MM.1S (cell line): ENCODE data around the gene MYD88.

Source experiments
- DNase-seq: peaks from one replicate; pipeline ENCODE4 v3.0.0-alpha.2; 2015
- H2AFZ ChIP-seq: fragments of 300-600 bp; sonication (generic); 2 replicates; pipeline ENCODE4 v1.6.0; 2016; ENCODE audit warnings: antibody characterized with exemption, low read length
- H3F3A ChIP-seq: fragments of 300-600 bp; sonication (generic); 2 replicates; pipeline ENCODE4 v1.6.1; 2016; ENCODE audit warnings: mild to moderate bottlenecking, antibody characterized with exemption, low read length, moderate library complexity, mixed read lengths; ENCODE audit not compliant: insufficient read depth
- H3K27ac ChIP-seq: fragments of 300-600 bp; sonication (generic); 2 replicates; pipeline ENCODE4 v1.5.1; 2016; ENCODE audit warnings: mild to moderate bottlenecking, low read length
- H3K27me3 ChIP-seq: fragments of 300-600 bp; sonication (generic); replicated peaks from 2 replicates; pipeline ENCODE4 v1.6.0; 2016; ENCODE audit warnings: low read length; ENCODE audit not compliant: insufficient read depth
- H3K36me3 ChIP-seq: fragments of 300-600 bp; sonication (generic); replicated peaks from 2 replicates; pipeline ENCODE4 v1.6.1; 2016; ENCODE audit warnings: mild to moderate bottlenecking, low read length, mixed read lengths; ENCODE audit not compliant: insufficient read depth
- H3K4me1 ChIP-seq: fragments of 300-600 bp; sonication (generic); 2 replicates; pipeline ENCODE4 v1.6.1; 2016; ENCODE audit warnings: low read length, mixed read lengths
- H3K4me2 ChIP-seq: fragments of 300-600 bp; sonication (generic); 2 replicates; pipeline ENCODE4 v1.6.0; 2016; ENCODE audit warnings: low read depth, low read length
- H3K4me3 ChIP-seq: fragments of 300-600 bp; sonication (generic); 2 replicates; pipeline ENCODE4 v1.5.1; 2016; ENCODE audit warnings: low read length, mixed read lengths
- H3K79me2 ChIP-seq: fragments of 300-600 bp; sonication (generic); 2 replicates; pipeline ENCODE4 v1.6.1; 2016; ENCODE audit warnings: mixed run types, low read length, mixed read lengths
- H3K9ac ChIP-seq: fragments of 300-600 bp; sonication (generic); 2 replicates; pipeline ENCODE4 v1.6.1; 2016; ENCODE audit warnings: low read length, mixed read lengths
- H3K9me2 ChIP-seq: fragments of 300-600 bp; sonication (generic); replicated peaks from 2 replicates; pipeline ENCODE4 v1.6.1; 2016; ENCODE audit warnings: mild to moderate bottlenecking, low read length, mixed read lengths; ENCODE audit not compliant: insufficient read depth
- H3K9me3 ChIP-seq: fragments of 300-600 bp; sonication (generic); replicated peaks from 2 replicates; pipeline ENCODE4 v1.6.1; 2016; ENCODE audit warnings: mild to moderate bottlenecking, low read length, mixed read lengths; ENCODE audit not compliant: insufficient read depth
- H4K20me1 ChIP-seq: fragments of 300-600 bp; sonication (generic); 2 replicates; pipeline ENCODE4 v1.6.1; 2016; ENCODE audit warnings: mild to moderate bottlenecking, low read length, moderate library complexity, mixed read lengths; ENCODE audit not compliant: insufficient read depth
- CTCF ChIP-seq: fragments of 300-600 bp; sonication (generic); IDR thresholded peaks from 2 replicates; pipeline ENCODE4 v1.5.1; 2016; ENCODE audit warnings: antibody characterized with exemption, low read length, mixed read lengths
- EZH2 ChIP-seq: fragments of 300-600 bp; sonication (generic); optimal IDR thresholded peaks from 2 replicates; pipeline ENCODE3; 2017; ENCODE audit warnings: low read depth, mild to moderate bottlenecking, antibody characterized with exemption, low read length, mixed read lengths
- EZH2phosphoT487 ChIP-seq: fragments of 300-600 bp; sonication (generic); IDR thresholded peaks from 2 replicates; pipeline ENCODE4 v1.6.1; 2018; ENCODE audit warnings: antibody characterized with exemption, low read length

MYD88 gene

GRCh38 chr3:38139191-38139590, 730 bp downstream of the MYD88 start:
- H2AFZ ChIP-seq: peak overlapping the region; percentile 75
- no peaks in the 10 kb centered on the region for H3K36me3 ChIP-seq
- H4K20me1 ChIP-seq: no peaks in the 10 kb centered on the region
- DNase-seq: no peak
- H3K9ac ChIP-seq: peak overlapping the region; percentile 51; the same call in 1 of the 2 replicates
- H3K27me3 ChIP-seq: no peaks in the 10 kb centered on the region
- no peak for TF ChIP-seq CTCF
- no peak for TF ChIP-seq EZH2phosphoT487
- TF ChIP-seq EZH2: no peak
- no peak overlapping the region for H3K27ac ChIP-seq
- H3K9me2 ChIP-seq: no peaks in the 10 kb centered on the region
- no peaks in the 10 kb centered on the region for H3F3A ChIP-seq
- peaks cover 28% of the 10 kb centered on the region for H3K79me2 ChIP-seq
- H3K9me3 ChIP-seq: no peaks in the 10 kb centered on the region
- H3K4me1 ChIP-seq: peaks cover 6% of the 10 kb centered on the region; the same call in 1 of the 2 replicates
- peak overlapping the region; percentile 96 for H3K4me2 ChIP-seq
- peak overlapping the region; percentile 66 for H3K4me3 ChIP-seq

- H3K36me3 ChIP-seq: no peaks in the 10 kb centered on the region
- H3K9me3 ChIP-seq: no peaks in the 10 kb centered on the region
- no peak overlapping the region for H3K9ac ChIP-seq
- DNase-seq: no peak
- no peaks in the 10 kb centered on the region for H4K20me1 ChIP-seq
- H3K4me3 ChIP-seq: no peak overlapping the region
- H2AFZ ChIP-seq: no peak overlapping the region
- H3K4me1 ChIP-seq: peaks cover 6% of the 10 kb centered on the region; the same call in 1 of the 2 replicates
- no peaks in the 10 kb centered on the region for H3F3A ChIP-seq
- H3K27ac ChIP-seq: no peak overlapping the region
- H3K4me2 ChIP-seq: peak overlapping the region; percentile 96; the same call in 1 of the 2 replicates
- H3K27me3 ChIP-seq: no peaks in the 10 kb centered on the region
- no peaks in the 10 kb centered on the region for H3K9me2 ChIP-seq
- H3K79me2 ChIP-seq: peaks cover 28% of the 10 kb centered on the region
- TF ChIP-seq CTCF (no peak), EZH2 (no peak), EZH2phosphoT487 (no peak)
Measured at GRCh38 chr3:38139652-38140051, 1.2 kb downstream of the MYD88 start.

- DNase-seq: no peak
- Histone ChIP-seq H2AFZ (no peak overlapping the region), H3K27me3 (no peaks in the 10 kb centered on the region), H3K36me3 (no peaks in the 10 kb centered on the region), H3K9ac (no peak overlapping the region), H3K79me2 (peaks cover 23% of the 10 kb centered on the region), H3K4me2 (no peak overlapping the region), H4K20me1 (no peaks in the 10 kb centered on the region), H3K4me1 (peaks cover 6% of the 10 kb centered on the region; the same call in 1 of the 2 replicates), H3K27ac (no peak overlapping the region), H3F3A (no peaks in the 10 kb centered on the region), H3K9me2 (no peaks in the 10 kb centered on the region), H3K9me3 (no peaks in the 10 kb centered on the region), H3K4me3 (no peak overlapping the region)
- TF ChIP-seq EZH2phosphoT487 (no peak), CTCF (no peak), EZH2 (no peak)
Measured at GRCh38 chr3:38140326-38141172, 2.1 kb downstream of the MYD88 start.
